Adrenal gland (tissue), 5 donors: ENCODE data around the gene CNNM2.

Experiments
- CTCF ChIP-seq, 6 experiments: fragments of 450-650 bp in 4 of 6; fragments of 200-600 bp in 2 of 6; sonication (generic) in 1 of 6; IDR thresholded peaks; 1 replicate in 5 of 6; 2 replicates in 1 of 6; pipeline versions ENCODE4 v1.5.1 to v1.8.0; 2016 to 2021; ENCODE audit warnings: antibody characterized with exemption in 6 of 6, mild to moderate bottlenecking in 2 of 6, moderate library complexity in 1 of 6
- POLR2A ChIP-seq, 2 donors: fragments of 450-650 bp; IDR thresholded peaks; one replicate each; pipeline ENCODE4 v1.6.1; 2017; ENCODE audit warnings: antibody characterized with exemption in 2 of 2, mild to moderate bottlenecking in 2 of 2, moderate library complexity in 1 of 2
- donor health status: DM: no; HTN: no; CAD: no.

GRCh38 chr10:103104721-103105120 lies 186.6 kb downstream of the CNNM2 start:
- TF ChIP-seq CTCF (IDR thresholded peaks at IDR 0.05) (no peak), POLR2A (IDR thresholded peaks at IDR 0.05) (no peak)
